Measurements from ENCODE around the gene SH2D4B.

Gene SH2D4B

GRCh38 chr10:80646366-80646765, 108.7 kb downstream of the SH2D4B start:
- DNase-seq (ENCODE audit: low spot score): no peak

GRCh38 chr10:80647173-80647833, 109.6 kb downstream of the SH2D4B start:
- DNase-seq (ENCODE audit: low spot score): no peak

DNA sequence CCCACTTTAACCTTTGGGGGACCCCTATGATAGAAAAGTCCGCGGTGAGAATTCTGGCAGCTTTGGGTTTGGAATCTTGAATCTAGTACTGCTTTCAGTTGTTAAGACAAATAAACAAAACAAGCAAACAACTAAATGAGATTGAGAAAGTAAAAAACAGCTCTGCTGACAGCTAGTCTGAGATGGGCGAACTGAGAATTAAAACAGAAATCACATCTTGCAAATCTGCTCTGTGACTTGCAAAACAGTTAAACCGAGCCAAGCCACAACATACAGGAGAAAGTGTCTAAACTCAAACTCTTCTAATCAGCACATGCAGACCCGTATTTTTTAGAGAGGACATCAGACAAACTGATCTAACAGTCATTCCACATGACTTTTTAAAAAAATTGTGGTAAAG, 110.4 kb downstream of the SH2D4B start:
- no peak for DNase-seq (ENCODE audit: low spot score)

DNA sequence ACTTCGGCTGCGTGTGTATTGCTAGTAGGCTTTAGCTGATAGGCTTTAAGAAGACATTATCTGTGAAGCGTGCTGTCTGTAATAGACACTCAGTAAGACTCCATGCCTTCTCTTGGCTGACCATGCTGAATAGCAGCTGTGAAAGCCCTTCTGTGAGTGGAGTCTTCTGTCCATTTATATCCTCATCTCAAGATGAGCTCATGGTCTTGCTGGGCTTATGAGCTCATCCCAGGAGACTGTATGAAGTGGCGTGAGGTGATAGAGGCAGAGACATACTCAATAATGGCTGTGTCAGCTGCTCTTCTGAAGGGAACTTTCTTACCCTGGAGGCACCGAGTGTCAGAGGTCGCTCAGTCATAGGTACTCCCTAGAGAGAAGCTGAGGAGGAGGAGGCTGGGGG, 111.5 kb downstream of the SH2D4B start:
- DNase-seq (ENCODE audit: low spot score): no peak

DNA sequence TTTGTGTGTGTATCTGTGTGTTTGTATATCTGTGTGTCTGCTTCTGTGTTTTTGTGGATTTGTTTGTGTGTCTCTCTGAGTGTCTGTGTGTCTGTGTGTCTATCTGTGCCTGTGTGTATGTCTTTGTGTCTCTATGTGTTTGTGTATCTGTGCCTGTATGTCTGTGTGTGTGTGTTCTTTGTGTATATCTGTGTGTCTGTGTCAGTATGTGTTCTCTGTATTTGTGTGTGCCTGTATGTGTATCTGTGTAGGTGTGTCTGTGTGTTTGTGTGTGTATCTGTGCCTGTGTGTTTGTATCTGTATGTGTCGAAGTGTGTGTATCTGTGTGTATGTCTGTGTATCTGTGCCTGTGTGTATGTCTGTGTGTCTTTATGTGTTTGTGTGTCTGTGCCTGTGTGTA, 118.2 kb downstream of the SH2D4B start:
- DNase-seq (ENCODE audit: low spot score): no peak

DNA sequence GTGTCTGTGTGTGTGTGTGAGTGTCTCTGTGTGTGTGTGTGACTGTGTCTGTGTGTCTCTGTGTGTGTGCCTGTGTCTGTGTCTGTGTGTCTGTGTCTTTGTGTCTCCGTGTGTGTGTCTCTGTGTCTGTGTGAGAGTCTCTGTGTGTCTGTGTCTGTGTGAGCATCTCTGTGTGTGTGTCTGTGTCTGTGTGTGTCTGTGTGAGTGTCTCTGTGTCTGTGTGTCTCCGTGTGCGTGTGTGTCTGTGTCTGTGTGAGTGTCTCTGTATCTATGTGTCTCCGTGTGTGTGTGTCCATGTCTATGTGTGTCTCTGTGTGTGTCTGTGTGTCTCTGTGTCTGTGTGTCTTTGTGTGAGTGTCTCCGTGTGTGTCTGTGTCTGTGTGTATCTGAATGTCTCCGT, 120.4 kb downstream of the SH2D4B start:
- no peak for DNase-seq (ENCODE audit: low spot score)

GRCh38 chr10:80659289-80659688, 121.6 kb downstream of the SH2D4B start:
- no peak for DNase-seq (ENCODE audit: low spot score)

DNA sequence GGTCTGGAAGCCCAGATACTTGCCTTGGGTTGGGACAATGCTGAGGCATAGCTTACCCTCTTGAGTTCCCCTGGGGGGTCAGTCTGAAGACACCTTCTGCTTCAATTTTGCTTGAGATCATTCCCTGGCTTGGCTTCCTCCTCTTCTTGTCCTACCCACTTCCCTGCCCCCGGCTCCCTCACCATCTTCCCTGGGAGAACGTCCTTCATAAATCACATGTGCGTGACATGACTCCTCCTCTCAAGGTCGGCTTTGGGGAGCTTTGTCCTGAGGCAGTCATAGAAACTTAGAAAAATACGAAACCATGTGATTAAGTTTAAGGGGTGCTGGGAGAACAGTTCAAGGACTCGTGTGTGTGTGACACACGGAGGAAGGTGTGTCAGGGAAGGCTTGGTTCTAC, 122.6 kb downstream of the SH2D4B start:
- no peak for DNase-seq (ENCODE audit: low spot score)

DNA sequence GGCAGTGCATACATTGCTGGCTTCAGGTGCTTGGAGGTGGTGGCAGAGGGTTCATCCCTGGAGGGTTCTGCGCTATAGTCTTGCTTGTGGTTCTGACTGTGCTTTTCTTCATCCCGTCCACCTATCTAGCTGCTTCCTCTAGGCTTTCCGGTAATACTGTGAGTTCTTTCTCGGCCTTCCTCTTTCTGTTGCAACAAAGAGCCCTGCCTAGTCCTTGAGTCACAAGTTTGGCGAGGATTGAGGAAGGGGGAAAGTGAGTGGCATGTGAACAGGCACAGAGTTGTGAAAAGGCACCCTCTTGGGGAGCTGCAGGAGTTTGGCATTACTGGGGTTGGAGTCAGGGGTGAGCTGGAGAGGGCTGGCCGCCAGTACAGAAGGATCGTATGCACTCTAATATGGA, 123.0 kb downstream of the SH2D4B start:
- no peak for DNase-seq (ENCODE audit: low spot score)

DNA sequence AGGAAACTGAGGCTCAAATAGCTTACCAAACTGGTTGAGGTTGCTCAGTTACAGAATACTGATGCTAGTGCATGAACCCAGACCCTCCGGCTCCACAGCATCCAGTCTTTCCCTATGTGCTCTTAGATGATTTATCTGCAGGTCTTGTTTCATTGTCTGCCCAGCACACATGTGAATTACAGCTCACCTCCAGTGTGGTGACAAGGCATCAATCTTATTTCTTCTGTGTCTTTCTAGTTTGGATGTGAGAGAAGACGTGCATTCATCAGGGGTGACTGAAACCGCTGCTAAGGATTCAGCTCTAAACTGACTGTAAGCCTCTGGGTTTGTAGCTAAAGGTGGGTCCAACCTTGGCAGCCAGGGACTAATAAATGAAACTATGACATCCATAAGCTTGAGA, 123.8 kb downstream of the SH2D4B start:
- DNase-seq (ENCODE audit: low spot score): no peak

- peak; percentile 52 for DNase-seq (ENCODE audit: low spot score)
Observed at GRCh38 chr10:80662429-80663261, 124.9 kb downstream of the SH2D4B start.

GRCh38 chr10:80664071-80664680, 126.5 kb downstream of the SH2D4B start:
- peak; percentile 25 for DNase-seq (ENCODE audit: low spot score)

DNA sequence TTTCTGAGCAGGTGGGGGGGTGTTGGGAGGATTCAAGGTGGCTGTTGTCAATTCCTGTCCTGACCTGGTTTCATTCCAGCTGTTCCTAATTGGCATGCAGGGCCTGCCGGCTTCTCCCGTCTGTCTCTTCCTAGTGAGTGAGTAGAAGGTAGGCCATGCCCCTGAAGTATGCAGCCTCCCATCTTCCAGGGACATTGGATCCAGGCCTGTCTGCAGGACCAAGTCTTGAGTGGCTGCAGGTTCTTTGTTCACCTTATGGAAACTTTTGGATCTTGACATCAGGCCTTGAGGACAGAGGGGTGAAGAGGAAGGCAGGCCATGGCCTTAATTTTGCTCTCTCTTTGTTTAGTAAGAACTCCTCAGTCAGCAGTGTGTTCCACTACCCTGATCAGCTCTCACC, 131.8 kb downstream of the SH2D4B start:
- DNase-seq (ENCODE audit: low spot score): no peak

- DNase-seq (ENCODE audit: low spot score): no peak
Observed at GRCh38 chr10:80670774-80671173, 133.1 kb downstream of the SH2D4B start.

- DNase-seq (ENCODE audit: low spot score): no peak
Observed at GRCh38 chr10:80671847-80672246, 134.1 kb downstream of the SH2D4B start.

GRCh38 chr10:80672613-80673012, 134.9 kb downstream of the SH2D4B start:
- DNase-seq (ENCODE audit: low spot score): no peak

- no peak for DNase-seq (ENCODE audit: low spot score)
Observed at GRCh38 chr10:80674809-80675208, 137.1 kb downstream of the SH2D4B start.

DNA sequence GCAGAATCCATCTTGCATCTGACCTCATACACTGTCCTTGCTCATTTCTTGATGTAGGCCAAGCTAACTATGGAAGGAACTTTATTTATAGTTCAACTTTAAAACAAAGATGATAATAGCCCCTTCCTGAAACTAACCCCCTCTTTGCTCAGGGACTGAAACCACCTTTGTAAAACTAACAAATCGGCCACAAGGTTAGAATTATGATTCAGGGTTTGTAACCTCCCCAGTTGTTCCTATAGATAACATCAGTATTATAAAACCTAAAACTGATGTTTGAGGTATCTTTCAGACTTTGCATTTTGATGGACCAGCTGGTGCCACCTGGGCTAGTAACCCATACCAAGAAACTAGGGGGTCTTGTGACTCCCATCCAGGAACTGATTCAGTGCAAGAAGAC, 143.4 kb downstream of the SH2D4B start:
- no peak for DNase-seq (ENCODE audit: low spot score)

- DNase-seq (ENCODE audit: low spot score): peak; percentile 17
Observed at GRCh38 chr10:80684259-80684658, 146.6 kb downstream of the SH2D4B start.

- DNase-seq (ENCODE audit: low spot score): no peak
Observed at GRCh38 chr10:80685355-80685754, 147.7 kb downstream of the SH2D4B start.

GRCh38 chr10:80686734-80687475, 149.2 kb downstream of the SH2D4B start:
- no peak for DNase-seq (ENCODE audit: low spot score)

DNA sequence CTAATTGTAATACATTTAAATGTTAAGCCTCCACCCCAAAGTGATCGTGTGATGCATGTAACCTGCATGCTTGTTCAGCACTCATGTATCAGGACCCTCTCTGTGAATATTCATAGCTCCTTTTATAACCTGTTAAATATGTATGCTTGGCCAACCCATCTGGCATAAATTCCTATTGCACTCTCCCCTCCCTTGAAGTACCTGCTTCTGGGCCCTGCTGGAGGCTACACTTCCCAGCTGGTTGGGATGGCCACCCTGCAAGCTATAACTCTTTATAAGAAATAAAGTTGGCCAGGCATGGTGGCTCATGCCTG, 149.7 kb downstream of the SH2D4B start:
- DNase-seq (ENCODE audit: low spot score): no peak

- no peak for DNase-seq (ENCODE audit: low spot score)
Observed at GRCh38 chr10:80690434-80690833, 152.7 kb downstream of the SH2D4B start.

All from hematopoietic multipotent progenitor cell treated with erythropoietin and hydrocortisone succinate and interleukin-3 and kit ligand, for 15 days (in vitro differentiated cells).